Measurements from ENCODE around the gene LIFR. TPM values are rescaled to one million over a fixed set of nuclear protein-coding genes. Genes with fewer than 3 reads are reported as not detected.

The LIFR gene
- total RNA-seq, 1 donor from 2014 or later = 82.3 TPM

DNA sequence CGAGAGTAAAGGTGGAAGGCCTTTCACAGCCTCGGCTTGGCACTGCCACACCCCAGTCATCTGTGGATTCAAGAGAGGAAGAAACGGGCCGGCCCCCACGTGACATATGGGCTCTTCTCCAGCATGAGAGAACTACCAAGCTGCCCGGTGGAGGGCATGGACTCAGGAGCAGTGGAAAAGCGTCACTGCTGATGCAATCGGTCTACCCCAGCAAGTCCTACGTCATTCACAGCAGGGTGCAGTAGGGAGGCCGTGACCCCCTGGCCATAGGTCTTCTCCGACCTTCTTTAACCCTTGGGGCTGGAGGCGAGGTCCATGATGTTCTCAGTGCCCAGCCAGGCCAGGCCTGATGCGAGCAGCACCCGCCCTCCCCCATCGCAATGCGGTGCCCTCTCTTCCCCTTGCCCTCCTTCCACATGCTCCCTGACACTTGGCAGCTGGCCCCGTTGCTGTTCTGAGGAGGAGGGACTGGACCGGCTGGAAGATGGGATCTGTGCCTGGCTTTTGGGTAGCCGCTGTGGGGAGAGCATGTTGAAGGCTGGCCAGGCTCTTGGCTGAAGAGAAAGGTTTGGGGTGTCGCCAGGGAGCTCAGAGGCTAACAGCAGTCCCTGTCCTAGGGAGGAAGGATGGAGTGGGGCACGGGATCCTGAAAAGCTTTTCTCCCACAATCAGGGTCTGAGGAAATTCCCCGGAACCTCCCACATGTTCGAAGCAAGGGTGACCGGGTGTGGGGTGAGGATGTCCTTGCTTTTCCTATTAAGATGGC, 89.8 kb downstream of the LIFR start:
- DNase-seq (ENCODE audit: low spot score) = peak; percentile 35

DNA sequence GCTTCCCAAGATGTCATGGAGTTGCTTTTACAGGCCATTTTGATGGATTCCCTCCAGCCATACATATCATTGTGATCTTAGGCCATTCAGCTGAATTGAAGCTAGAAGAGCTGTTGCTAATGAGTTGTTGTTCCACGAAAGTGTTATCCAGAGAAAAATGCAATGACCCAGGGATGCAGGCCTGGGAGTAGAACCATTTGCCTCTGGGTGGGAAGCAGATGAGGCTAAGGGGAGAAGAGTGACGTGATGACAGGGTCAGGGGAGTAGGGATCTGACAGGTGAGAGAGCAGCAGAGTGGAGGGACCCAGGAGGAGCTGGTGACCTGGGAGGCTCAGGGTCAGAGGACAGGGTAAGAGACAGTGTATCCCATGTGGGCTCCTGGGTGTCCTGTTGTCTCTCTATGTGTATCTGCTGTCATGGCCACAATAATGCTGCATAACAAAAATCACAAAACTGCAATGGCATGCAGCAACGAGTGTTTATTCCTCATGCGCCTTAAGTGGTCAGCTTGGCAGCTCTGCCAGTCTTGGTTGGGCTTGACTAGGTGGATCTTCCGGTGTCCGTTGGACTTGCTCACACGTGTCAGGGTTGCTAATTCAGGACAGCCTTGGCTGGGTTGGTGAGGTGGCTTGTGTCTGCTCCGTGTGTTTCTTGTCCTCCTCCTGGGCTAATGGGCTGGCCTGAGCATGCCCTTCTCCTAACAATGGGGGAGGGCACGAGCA, 90.6 kb downstream of the LIFR start:
- no peak for DNase-seq (ENCODE audit: low spot score)

GRCh38 chr5:38465061-38465460, 91.4 kb downstream of the LIFR start:
- no peak for DNase-seq (ENCODE audit: low spot score)

GRCh38 chr5:38463634-38464521, 92.6 kb downstream of the LIFR start:
- peak; percentile 90 for DNase-seq (ENCODE audit: low spot score)

DNA sequence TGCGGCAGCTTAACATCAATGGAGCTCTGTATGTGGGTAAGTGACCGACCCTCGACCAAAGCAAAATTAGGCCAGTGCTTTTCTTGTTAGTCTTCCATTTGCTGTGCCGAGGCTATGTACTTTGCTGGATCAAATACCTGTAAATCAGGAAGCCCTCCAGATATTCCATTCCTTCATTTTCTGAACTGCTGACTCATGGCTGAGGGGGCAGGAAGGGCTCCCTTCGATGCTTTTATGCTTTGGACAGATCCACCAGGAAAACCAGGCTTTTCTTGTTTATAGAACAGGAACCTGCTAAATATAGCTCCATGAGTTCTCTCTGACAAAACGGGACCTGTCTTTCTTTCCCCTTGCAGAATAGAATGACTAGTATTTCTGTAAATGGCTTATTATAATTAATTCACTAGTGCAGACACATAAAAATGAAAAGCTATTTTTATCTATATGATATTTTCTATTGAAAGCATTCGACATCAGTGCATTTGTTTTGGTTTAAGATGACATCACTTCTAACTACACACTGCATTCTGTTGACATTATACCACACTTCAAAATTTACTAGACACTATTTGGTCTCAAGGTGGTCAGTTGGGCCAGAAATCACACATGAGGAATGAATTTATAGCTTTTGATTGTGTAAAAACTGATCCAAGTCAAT, 93.3 kb downstream of the LIFR start:
- peak; percentile 31 for DNase-seq (ENCODE audit: low spot score)

GRCh38 chr5:38458174-38458573, 98.3 kb downstream of the LIFR start:
- DNase-seq (ENCODE audit: low spot score) = no peak

DNA sequence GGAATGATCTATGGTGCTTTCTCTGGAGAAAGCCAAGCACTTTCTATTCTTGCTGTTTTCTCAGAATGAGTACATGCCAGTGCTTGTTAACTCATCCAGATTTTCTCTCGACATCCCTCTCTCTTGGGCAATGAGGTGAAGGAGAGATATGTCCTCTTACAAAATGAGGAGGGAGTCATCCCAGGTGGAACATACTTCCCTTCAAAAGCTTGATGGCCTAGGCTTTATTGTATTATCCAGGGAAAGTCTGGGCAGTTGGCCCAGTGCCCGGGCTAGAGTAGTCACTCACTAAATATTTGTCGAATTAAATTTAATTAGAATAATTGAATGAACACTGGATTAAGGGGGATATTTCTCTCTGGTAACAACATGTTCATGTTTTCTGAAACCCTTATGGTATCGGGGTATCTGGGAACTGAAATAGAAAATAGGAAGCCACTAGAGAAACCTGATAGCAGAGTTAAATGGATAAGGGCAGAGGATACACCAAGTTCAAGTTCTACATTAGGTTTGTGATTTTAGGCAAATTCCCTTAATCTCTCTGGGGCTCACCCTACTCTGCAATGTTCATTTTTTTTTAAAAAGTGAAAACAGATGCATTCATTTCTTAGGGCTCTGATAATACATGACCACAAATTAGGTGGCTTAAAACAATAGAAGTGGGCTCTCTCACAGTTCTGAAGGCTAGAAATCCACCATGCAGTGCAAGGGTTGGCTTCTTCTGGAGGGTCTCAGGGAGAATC, 99.6 kb downstream of the LIFR start:
- no peak for DNase-seq (ENCODE audit: low spot score)

- no peak for DNase-seq (ENCODE audit: low spot score)
Observed at GRCh38 chr5:38455796-38456330, 100.6 kb downstream of the LIFR start.

GRCh38 chr5:38453921-38454320, 102.5 kb downstream of the LIFR start:
- DNase-seq (ENCODE audit: low spot score) = no peak

DNA sequence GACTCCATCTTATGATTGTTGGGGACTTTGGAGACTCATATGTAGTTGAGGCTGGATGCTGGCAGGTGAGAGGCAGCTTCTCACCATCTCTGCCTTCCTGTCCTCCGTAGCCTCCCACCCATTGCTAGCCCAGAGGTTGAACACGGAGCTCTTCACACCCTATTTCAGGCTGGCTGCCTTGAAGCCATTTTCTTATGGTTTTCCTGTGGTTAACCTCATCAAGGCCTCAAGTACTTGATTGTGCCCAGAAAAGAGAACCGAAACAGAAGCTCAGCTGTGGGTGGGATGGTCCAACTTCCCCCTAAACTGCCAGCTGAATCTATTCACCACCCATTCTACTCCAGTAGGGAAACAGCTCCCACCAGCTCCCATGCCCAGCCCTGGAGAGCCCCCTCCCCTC, 102.9 kb downstream of the LIFR start:
- no peak for DNase-seq (ENCODE audit: low spot score)

- no peak for DNase-seq (ENCODE audit: low spot score)
Observed at GRCh38 chr5:38452201-38452600, 104.2 kb downstream of the LIFR start.

GRCh38 chr5:38451074-38451725, 105.2 kb downstream of the LIFR start:
- DNase-seq (ENCODE audit: low spot score) = no peak

DNA sequence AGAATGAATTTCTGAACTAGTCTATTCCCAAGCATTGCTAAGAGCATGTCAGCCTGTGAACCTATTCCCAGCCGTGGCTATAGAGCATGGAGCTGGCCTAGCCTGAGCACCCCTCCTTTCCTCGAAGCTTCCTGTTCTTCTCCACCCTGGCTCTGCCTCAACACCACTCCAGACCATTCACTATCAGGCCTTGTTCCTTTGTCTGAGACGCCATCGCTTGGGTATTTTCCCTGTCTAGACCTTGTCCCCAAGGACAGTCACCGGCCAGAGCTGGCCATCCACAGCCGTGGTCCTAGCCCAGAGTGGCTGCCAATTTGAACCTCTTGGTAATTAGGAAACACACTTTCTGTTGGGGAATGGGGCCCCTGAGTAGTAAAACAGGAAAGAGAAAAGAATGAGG, 105.8 kb downstream of the LIFR start:
- no peak for DNase-seq (ENCODE audit: low spot score)

- no peak for DNase-seq (ENCODE audit: low spot score)
Observed at GRCh38 chr5:38448568-38449350, 107.7 kb downstream of the LIFR start.

DNA sequence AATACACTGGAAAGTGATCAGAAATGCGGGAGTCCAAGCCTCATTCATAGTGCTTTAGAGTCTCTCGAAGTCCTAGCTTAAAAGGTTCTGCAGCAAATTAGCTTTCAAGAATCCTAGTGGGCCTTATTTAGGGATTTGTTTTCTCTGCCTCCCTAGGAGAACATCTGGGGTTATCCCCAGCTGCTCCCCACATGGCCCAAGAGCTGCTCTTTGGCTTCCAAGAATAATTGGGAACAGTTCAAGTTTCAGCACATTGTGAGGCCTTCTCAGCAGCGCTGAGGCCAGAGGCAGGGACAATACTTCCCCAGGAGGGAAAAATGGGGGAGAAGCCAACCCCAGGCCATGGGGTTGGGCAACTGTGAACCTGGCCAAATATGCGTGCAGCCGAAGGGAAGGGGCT, 108.7 kb downstream of the LIFR start:
- DNase-seq (ENCODE audit: low spot score) = no peak

DNA sequence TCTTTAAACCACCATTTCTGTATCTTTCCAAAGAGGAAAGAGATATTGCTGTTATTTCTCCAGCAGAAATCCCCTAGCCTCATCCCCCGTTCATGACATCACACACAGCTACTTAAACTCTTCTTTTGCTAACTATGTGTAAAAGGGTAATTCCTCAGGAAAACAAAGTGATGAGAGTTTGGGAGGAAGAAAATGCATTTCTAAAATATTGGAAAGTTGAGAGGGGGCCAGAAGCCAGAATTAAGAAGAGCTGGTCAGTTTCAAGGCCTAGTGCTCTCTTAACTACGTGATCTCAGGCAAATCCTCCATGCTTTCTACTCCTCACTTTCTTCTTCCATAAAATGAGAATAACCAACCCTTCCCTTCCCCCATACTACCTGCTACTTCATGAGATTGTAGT, 109.4 kb downstream of the LIFR start:
- DNase-seq (ENCODE audit: low spot score) = no peak

GRCh38 chr5:38446029-38446522, 110.4 kb downstream of the LIFR start:
- no peak for DNase-seq (ENCODE audit: low spot score)

GRCh38 chr5:38445374-38446028, 110.9 kb downstream of the LIFR start:
- DNase-seq (ENCODE audit: low spot score) = no peak

- DNase-seq (ENCODE audit: low spot score) = no peak
Observed at GRCh38 chr5:38443390-38443789, 113.1 kb downstream of the LIFR start.
